ENCODE data around the gene TMBIM1.

Gene TMBIM1

GRCh38 chr2:218292048-218293014 lies at the start of gene TMBIM1:
TSS of gene TMBIM1 (minus strand) at chr2:218292503. CDS start at chr2:218282141, 10,362 bp downstream.
- DNase-seq, result no peak

- no peak for DNase-seq
These were observed 49.1 kb upstream of the TMBIM1 start for GRCh38 chr2:218341381-218341780.

- no peak for DNase-seq
These were observed 48.4 kb upstream of the TMBIM1 start for GRCh38 chr2:218340656-218341055.

- no peak for DNase-seq
These were observed 42.2 kb upstream of the TMBIM1 start for GRCh38 chr2:218334531-218334930.

- DNase-seq, result no peak
These were observed 40.8 kb upstream of the TMBIM1 start for GRCh38 chr2:218332920-218333645.

GRCh38 chr2:218332288-218332687 lies 40.0 kb upstream of the TMBIM1 start:
- no peak for DNase-seq

- no peak for DNase-seq
These were observed 39.4 kb upstream of the TMBIM1 start for GRCh38 chr2:218331745-218332144.

GRCh38 chr2:218329826-218330593 lies 37.7 kb upstream of the TMBIM1 start:
- DNase-seq, result no peak

- no peak for DNase-seq
These were observed 36.9 kb upstream of the TMBIM1 start for GRCh38 chr2:218329027-218329825.

GRCh38 chr2:218328294-218328693 lies 36.0 kb upstream of the TMBIM1 start:
- no peak for DNase-seq

GRCh38 chr2:218327451-218328210 lies 35.3 kb upstream of the TMBIM1 start:
- no peak for DNase-seq

GRCh38 chr2:218326315-218326714 lies 34.0 kb upstream of the TMBIM1 start:
- DNase-seq, result no peak

GRCh38 chr2:218325566-218326160 lies 33.4 kb upstream of the TMBIM1 start:
- no peak for DNase-seq

GRCh38 chr2:218323526-218324472 lies 31.5 kb upstream of the TMBIM1 start:
- DNase-seq, result no peak

GRCh38 chr2:218322768-218323525 lies 30.6 kb upstream of the TMBIM1 start:
- peak; percentile 72 for DNase-seq

GRCh38 chr2:218320704-218321336 lies 28.5 kb upstream of the TMBIM1 start:
- no peak for DNase-seq

GRCh38 chr2:218319813-218320365 lies 27.6 kb upstream of the TMBIM1 start:
- no peak for DNase-seq

- DNase-seq, result no peak
These were observed 25.9 kb upstream of the TMBIM1 start for GRCh38 chr2:218318241-218318640.

Measured in DMS79 (cell line).